Natural killer cell (primary cell): ENCODE measurements around the gene CRTC1. TPM values are rescaled to one million over a fixed set of nuclear protein-coding genes. Genes with fewer than 3 reads are reported as not detected.

Experiments
- ATAC-seq, 3 donors: fragments of 150-1000 bp in 2 of 3; fragments of 200-7000 bp in 1 of 3; cut with Tn5 transposase; 1 replicate in 1 of 3; 2 replicates in 2 of 3; pipeline ENCODE4 v1.10.0; 2021; ENCODE audit warnings: mild to moderate bottlenecking in 2 of 3, moderate library complexity in 2 of 3
- DNase-seq, 2 donors: peaks; one replicate each; pipeline versions ENCODE4 v3.0.0 to v3.0.0-alpha.2; 2013 to 2021; ENCODE audit warnings: mixed read lengths in 1 of 2
- H3K27ac ChIP-seq: one replicate; pipeline ENCODE4 v1.5.1; 2013; ENCODE audit warnings: mild to moderate bottlenecking, low read length
- H3K27me3 ChIP-seq: one replicate; pipeline ENCODE4 v1.6.1; 2013; ENCODE audit warnings: low read length; ENCODE audit not compliant: control insufficient read depth, insufficient read depth
- H3K36me3 ChIP-seq: one replicate; pipeline ENCODE4 v1.6.1; 2013; ENCODE audit warnings: low read length; ENCODE audit not compliant: control insufficient read depth, insufficient read depth
- H3K4me1 ChIP-seq: one replicate; pipeline ENCODE4 v1.6.1; 2013; ENCODE audit warnings: low read length; ENCODE audit not compliant: control insufficient read depth, insufficient read depth
- H3K4me3 ChIP-seq: one replicate; pipeline ENCODE4 v1.5.1; 2013; ENCODE audit warnings: low read length
- H3K9me3 ChIP-seq: one replicate; pipeline ENCODE4 v1.6.1; 2013; ENCODE audit warnings: low read length; ENCODE audit not compliant: control insufficient read depth, insufficient read depth
- H3K27ac Mint-ChIP-seq, 2 donors: one replicate each; pipeline ENCODE4 v1.8.0; 2022; ENCODE audit warnings: mild to moderate bottlenecking in 2 of 2, mixed read lengths in 2 of 2, moderate library complexity in 1 of 2
- H3K27me3 Mint-ChIP-seq, 2 donors: one replicate each; pipeline ENCODE4 v1.8.0; 2022; ENCODE audit warnings: low read depth in 2 of 2, mixed read lengths in 2 of 2
- H3K36me3 Mint-ChIP-seq: one replicate; pipeline ENCODE4 v1.8.0; 2022; ENCODE audit warnings: mixed read lengths
- H3K4me1 Mint-ChIP-seq, 2 donors: one replicate each; pipeline ENCODE4 v1.8.0; 2022; ENCODE audit warnings: mixed read lengths in 2 of 2
- H3K4me3 Mint-ChIP-seq: one replicate; pipeline ENCODE4 v1.8.0; 2022; ENCODE audit warnings: mild to moderate bottlenecking, moderate library complexity, mixed read lengths
- H3K9me3 Mint-ChIP-seq, 2 donors: one replicate each; pipeline ENCODE4 v1.8.0; 2022; ENCODE audit warnings: mixed read lengths in 2 of 2
- CTCF ChIP-seq: fragments of 200-600 bp; IDR thresholded peaks from one replicate; pipeline ENCODE4 v1.8.0; 2022; ENCODE audit warnings: antibody characterized with exemption
- WGBS: methylation state at CpG from one replicate; pipeline ENCODE4 v1.1.7; 2013; ENCODE audit warnings: missing lambda C conversion rate; ENCODE audit not compliant: insufficient coverage; 5-methylcytosine and 5-hydroxymethylcytosine counted together
- intact Hi-C: fragments of 100-400 bp; cut with micrococcal nuclease; formaldehyde crosslinking; loops from one replicate; pipeline ENCODE4 v1.14.2; 2022
- total RNA-seq, 4 donors: library from RNA; stranded (reverse); fragments of 120-200 nt in 1 of 4; gene quantifications; one replicate each; pipeline versions ENCODE4 v1.2.3 to v1.2.4, GENCODE V29; 2013 to 2022

Gene CRTC1
- total RNA-seq, 3 donors from 2014 or later (not counting 1 experiment from before 2014, with no cell fraction given), result 14.1 to 17.0 (median 14.3) TPM

- DNase-seq, result no peak
- H3K9me3 ChIP-seq, result no peaks in the 10 kb centered on the region
- no peak overlapping the region for H3K4me3 ChIP-seq
- TF ChIP-seq CTCF, result no peak
- ATAC-seq, result no peak
- WGBS, result 86% methylated on average over 9 of the region's 9 CpGs
- Mint-ChIP-seq H3K36me3 (no peaks in the 10 kb centered on the region), H3K4me1 (no peaks in the 10 kb centered on the region), H3K27ac (no peak overlapping the region), H3K9me3 (no peaks in the 10 kb centered on the region), H3K27me3 (no peaks in the 10 kb centered on the region), H3K4me3 (no peak overlapping the region)
- no peaks in the 10 kb centered on the region for H3K36me3 ChIP-seq
- H3K27me3 ChIP-seq, result no peaks in the 10 kb centered on the region
- H3K27ac ChIP-seq, result no peak overlapping the region
- H3K4me1 ChIP-seq, result no peaks in the 10 kb centered on the region
- intact Hi-C loops, result no loop called here
Observed at GRCh38 chr19:18817574-18817973, 134.1 kb downstream of the CRTC1 start.

GRCh38 chr19:18828786-18829185 is 145.3 kb downstream of the CRTC1 start:
- Histone ChIP-seq H3K4me1 (peaks cover 19% of the 10 kb centered on the region), H3K4me3 (no peak overlapping the region), H3K9me3 (peaks cover 9% of the 10 kb centered on the region), H3K27me3 (no peaks in the 10 kb centered on the region), H3K27ac (no peak overlapping the region), H3K36me3 (no peaks in the 10 kb centered on the region)
- DNase-seq (no peak), ATAC-seq (no peak)
- peaks cover 0 to 6% of the 10 kb centered on the region in 2 donors for H3K9me3 Mint-ChIP-seq
- no peak for TF ChIP-seq CTCF
- no peak overlapping the region for H3K4me3 Mint-ChIP-seq
- H3K4me1 Mint-ChIP-seq, result peaks cover 12% of the 10 kb centered on the region in 2 donors
- no peaks in the 10 kb centered on the region for H3K36me3 Mint-ChIP-seq
- WGBS, result 69% methylated on average over 5 of the region's 6 CpGs
- no peak overlapping the region for H3K27ac Mint-ChIP-seq
- H3K27me3 Mint-ChIP-seq, result peaks cover 5 to 9% of the 10 kb centered on the region in 2 donors
- intact Hi-C loops, result no loop called here

- Mint-ChIP-seq H3K4me1 (peaks cover 27 to 29% of the 10 kb centered on the region in 2 donors), H3K27me3 (peaks cover 3 to 9% of the 10 kb centered on the region in 2 donors), H3K36me3 (no peaks in the 10 kb centered on the region), H3K27ac (no peak overlapping the region), H3K9me3 (peaks cover 0 to 6% of the 10 kb centered on the region in 2 donors), H3K4me3 (peak overlapping the region; percentile 62)
- intact Hi-C loops, result loop anchor here (2.0 to 5.0 kb wide), 2 partner anchors 148 to 308 kb away; partner anchors contain the start of genes CRTC1 and ELL
- Histone ChIP-seq H3K9me3 (peaks cover 9% of the 10 kb centered on the region), H3K27ac (no peak overlapping the region), H3K4me3 (no peak overlapping the region), H3K36me3 (peaks cover 1% of the 10 kb centered on the region), H3K27me3 (no peaks in the 10 kb centered on the region), H3K4me1 (peaks cover 33% of the 10 kb centered on the region)
- DNase-seq (no peak), ATAC-seq (no peak)
- 100% methylated on average over 2 of the region's 2 CpGs for WGBS
- TF ChIP-seq CTCF, result no peak
Observed at GRCh38 chr19:18830488-18830887, 147.0 kb downstream of the CRTC1 start.
